ENCODE measurements around the gene PRSS8.
A peak's percentile ranks its signal among the peaks of the same experiment; 100 is the strongest.

The PRSS8 gene

DNA sequence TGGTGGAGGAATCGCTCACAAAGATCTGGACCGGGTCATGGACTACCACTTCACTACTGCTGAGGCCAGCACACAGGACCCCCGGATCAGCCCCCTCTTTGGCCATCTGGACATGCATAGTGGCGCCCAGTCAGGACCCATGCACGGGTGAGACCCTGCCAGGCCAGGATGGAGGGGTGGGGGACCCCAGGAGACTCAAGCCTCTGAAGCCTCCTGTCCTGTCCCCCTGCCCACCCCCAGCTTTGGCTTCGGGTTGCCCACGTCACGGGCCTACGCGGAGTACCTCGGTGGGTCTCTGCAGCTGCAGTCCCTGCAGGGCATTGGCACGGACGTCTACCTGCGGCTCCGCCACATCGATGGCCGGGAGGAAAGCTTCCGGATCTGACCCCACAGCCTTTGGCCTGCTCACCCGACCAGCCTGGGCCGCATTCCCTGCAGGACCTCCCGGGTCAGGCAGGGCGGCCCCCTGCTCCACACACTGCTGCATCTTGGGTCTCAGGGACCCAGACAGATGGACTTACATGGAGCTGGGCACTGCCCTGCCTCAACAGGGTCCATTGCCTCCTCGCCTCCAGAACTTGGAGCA is 23.6 kb downstream of the PRSS8 start:
- H3K27ac ChIP-seq (ENCODE audit: insufficient read depth in 1 of 2, low read depth in 1 of 2, low read length in 2 of 2, poor library complexity in 1 of 2, severe bottlenecking in 2 of 2): peak overlapping the region in 1 of 2 experiments; percentile 7
- H3K9me3 ChIP-seq (ENCODE audit: control extremely low read depth in 1 of 5, control insufficient read depth in 4 of 5, insufficient read depth in 2 of 5, low read depth in 1 of 5, low read length in 4 of 5): no peaks in the 10 kb centered on the region
- no peaks in the 10 kb centered on the region for H3K27me3 ChIP-seq (replicated peaks in 2 of 5; ENCODE audit: control insufficient read depth in 4 of 5, insufficient read depth in 5 of 5, low read length in 4 of 5)
- 94% methylated on average over 10 of the region's 23 CpGs for WGBS (ENCODE audit: insufficient coverage)
- ChIA-PET CTCF (interaction anchor here (1.0 to 2.7 kb wide), 6 partner anchors 12 to 38 kb away, joined by 3 to 9 read pairs (median 6); partner anchors contain the start of genes ZNF646 and ZNF668), POLR2A (interaction anchor here (1.0 to 1.1 kb wide), 2 partner anchors 17 to 69 kb away, joined by 3 read pairs; no protein-coding TSS in a partner anchor)
- H3K36me3 ChIP-seq (ENCODE audit: control insufficient read depth in 4 of 4, insufficient read depth in 4 of 4, low read length in 3 of 4): peaks cover 8 to 37% (median 29%) of the 10 kb centered on the region in 4 experiments
- peaks cover 7 to 50% (median 40%) of the 10 kb centered on the region in 4 experiments for H3K4me1 ChIP-seq (ENCODE audit: control extremely low read depth in 1 of 4, control insufficient read depth in 4 of 4, insufficient read depth in 4 of 4, low read length in 3 of 4)
- no peak overlapping the region for H3K4me3 ChIP-seq (ENCODE audit: control insufficient read depth in 1 of 7, extremely low read depth in 1 of 7, insufficient read depth in 4 of 7, low read depth in 2 of 7, low read length in 6 of 7)
- no peak for DNase-seq

DNA sequence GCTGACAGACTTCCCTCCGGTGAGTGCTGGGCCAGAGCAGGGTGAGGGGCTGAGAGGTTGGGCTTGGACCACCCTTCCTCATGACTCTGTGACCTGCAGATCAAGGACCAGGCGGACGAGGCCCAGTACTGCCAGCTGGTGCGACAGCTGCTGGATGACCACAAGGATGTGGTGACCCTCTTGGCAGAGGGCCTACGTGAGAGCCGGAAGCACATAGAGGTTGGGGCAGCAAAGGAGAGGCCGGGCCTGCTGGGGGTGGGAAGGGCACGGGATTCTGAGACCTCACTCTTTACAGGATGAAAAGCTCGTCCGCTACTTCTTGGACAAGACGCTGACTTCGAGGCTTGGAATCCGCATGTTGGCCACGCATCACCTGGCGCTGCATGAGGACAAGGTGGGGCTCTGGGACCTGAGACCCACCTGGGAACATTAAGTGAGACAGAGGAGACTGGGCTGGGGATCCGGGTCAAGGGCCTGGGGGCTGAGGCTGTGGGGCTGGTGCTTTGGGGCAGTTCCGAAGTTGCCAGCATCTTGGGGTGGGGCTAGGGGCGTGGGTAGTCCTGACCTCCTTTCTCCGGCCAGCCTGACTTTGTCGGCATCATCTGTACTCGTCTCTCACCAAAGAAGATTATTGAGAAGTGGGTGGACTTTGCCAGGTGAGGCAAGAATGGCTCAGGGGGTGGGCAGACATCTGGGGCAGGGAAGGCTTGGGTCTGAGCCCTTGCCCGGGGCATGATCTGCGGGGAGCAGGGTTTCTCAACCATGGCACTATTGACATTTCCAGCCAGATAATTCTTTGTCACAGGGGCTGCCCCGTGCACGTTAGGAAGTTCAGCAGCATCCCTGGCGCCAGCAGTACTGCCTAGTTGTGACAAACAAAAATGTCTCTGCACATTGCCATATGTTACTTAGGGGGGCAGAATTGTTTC is 25.2 kb downstream of the PRSS8 start:
- Histone ChIP-seq H3K4me1 (ENCODE audit: control extremely low read depth in 1 of 4, control insufficient read depth in 4 of 4, insufficient read depth in 4 of 4, low read length in 3 of 4) (peaks cover 7 to 49% (median 40%) of the 10 kb centered on the region in 4 experiments), H3K4me3 (ENCODE audit: control insufficient read depth in 1 of 7, extremely low read depth in 1 of 7, insufficient read depth in 4 of 7, low read depth in 2 of 7, low read length in 6 of 7) (no peak overlapping the region), H3K9me3 (ENCODE audit: control extremely low read depth in 1 of 5, control insufficient read depth in 4 of 5, insufficient read depth in 2 of 5, low read depth in 1 of 5, low read length in 4 of 5) (no peaks in the 10 kb centered on the region), H3K36me3 (ENCODE audit: control insufficient read depth in 4 of 4, insufficient read depth in 4 of 4, low read length in 3 of 4) (peaks cover 8 to 37% (median 29%) of the 10 kb centered on the region in 4 experiments), H3K27ac (ENCODE audit: insufficient read depth in 1 of 2, low read depth in 1 of 2, low read length in 2 of 2, poor library complexity in 1 of 2, severe bottlenecking in 2 of 2) (no peak overlapping the region), H3K27me3 (replicated peaks in 2 of 5; ENCODE audit: control insufficient read depth in 4 of 5, insufficient read depth in 5 of 5, low read length in 4 of 5) (no peaks in the 10 kb centered on the region)
- no peak for DNase-seq
- POLR2A ChIA-PET: no interaction called here
- CTCF ChIA-PET: interaction anchor here (0.7 to 2.4 kb wide), 5 partner anchors 15 to 36 kb away, joined by 3 to 7 read pairs (median 4); partner anchors contain the start of genes ZNF646 and ZNF668
- WGBS (ENCODE audit: insufficient coverage): 97% methylated on average over 26 of the region's 26 CpGs

DNA sequence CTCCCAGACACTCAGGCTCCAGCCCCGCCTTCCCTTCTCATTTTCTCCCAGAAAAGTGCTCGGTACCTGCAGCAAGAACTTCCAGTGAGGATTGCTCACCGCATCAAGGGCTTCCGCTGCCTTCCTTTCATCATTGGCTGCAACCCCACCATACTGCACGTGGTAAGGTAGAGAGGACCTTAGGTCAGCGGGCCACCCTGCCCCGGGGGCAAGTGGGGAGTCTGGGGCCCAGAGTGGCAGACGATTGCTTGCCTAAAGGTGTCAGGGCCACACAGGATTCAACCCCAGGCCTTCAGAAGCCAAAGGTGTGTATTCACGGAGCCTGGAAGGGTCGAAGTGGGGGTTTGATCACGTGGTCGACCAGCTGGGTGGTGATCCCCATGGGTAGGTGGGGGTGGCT is 25.9 kb downstream of the PRSS8 start:
- ChIA-PET CTCF (interaction anchor here (0.7 to 2.4 kb wide), 4 partner anchors 14 to 37 kb away, joined by 3 to 7 read pairs (median 4); no protein-coding TSS in a partner anchor), POLR2A (no interaction called here)
- no peak overlapping the region for H3K27ac ChIP-seq (ENCODE audit: insufficient read depth in 1 of 2, low read depth in 1 of 2, low read length in 2 of 2, poor library complexity in 1 of 2, severe bottlenecking in 2 of 2)
- no peaks in the 10 kb centered on the region for H3K27me3 ChIP-seq (replicated peaks in 2 of 5; ENCODE audit: control insufficient read depth in 4 of 5, insufficient read depth in 5 of 5, low read length in 4 of 5)
- DNase-seq: no peak
- H3K9me3 ChIP-seq (ENCODE audit: control extremely low read depth in 1 of 5, control insufficient read depth in 4 of 5, insufficient read depth in 2 of 5, low read depth in 1 of 5, low read length in 4 of 5): no peaks in the 10 kb centered on the region
- peaks cover 8 to 37% (median 29%) of the 10 kb centered on the region in 4 experiments for H3K36me3 ChIP-seq (ENCODE audit: control insufficient read depth in 4 of 4, insufficient read depth in 4 of 4, low read length in 3 of 4)
- peak overlapping the region in 2 of 7 experiments; percentile 82 to 87 for H3K4me3 ChIP-seq (ENCODE audit: control insufficient read depth in 1 of 7, extremely low read depth in 1 of 7, insufficient read depth in 4 of 7, low read depth in 2 of 7, low read length in 6 of 7)
- H3K4me1 ChIP-seq (ENCODE audit: control extremely low read depth in 1 of 4, control insufficient read depth in 4 of 4, insufficient read depth in 4 of 4, low read length in 3 of 4): peaks cover 7 to 47% (median 39%) of the 10 kb centered on the region in 4 experiments
- WGBS (ENCODE audit: insufficient coverage): 91% methylated on average over 11 of the region's 12 CpGs

DNA sequence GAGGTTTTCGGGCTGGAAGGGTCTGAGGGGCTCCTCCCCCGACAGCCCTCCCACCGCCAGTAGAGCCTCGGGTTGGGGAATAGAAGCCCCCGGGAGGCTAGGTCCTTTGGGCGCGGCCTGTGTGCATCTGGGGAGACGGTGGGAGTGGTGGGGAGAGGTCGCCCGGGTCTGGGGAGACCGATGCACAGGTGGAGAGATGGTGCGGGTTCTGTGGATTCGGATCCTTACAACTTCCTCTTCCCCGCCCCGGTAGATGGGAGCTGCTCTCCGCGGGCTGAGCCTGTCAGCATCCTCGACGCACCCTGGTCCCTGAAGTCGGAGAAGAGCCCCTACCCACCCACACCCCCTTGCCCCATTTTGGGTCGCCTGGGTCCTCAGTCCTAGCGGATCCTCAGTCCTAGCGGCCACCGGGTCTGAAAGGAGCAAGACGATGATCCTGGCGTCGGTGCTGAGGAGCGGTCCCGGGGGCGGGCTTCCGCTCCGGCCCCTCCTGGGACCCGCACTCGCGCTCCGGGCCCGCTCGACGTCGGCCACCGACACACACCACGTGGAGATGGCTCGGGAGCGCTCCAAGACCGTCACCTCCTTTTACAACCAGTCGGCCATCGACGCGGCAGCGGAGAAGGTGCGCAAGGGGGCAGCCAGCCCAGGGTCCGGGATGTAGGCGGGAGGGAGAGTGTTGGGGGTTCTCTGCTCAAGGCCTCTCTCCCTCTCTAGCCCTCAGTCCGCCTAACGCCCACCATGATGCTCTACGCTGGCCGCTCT is 26.6 kb downstream of the PRSS8 start:
- CTCF ChIA-PET: interaction anchor here (1.6 to 2.4 kb wide), 2 partner anchors 18 to 33 kb away, joined by 4 to 7 read pairs; no protein-coding TSS in a partner anchor
- POLR2A ChIA-PET: no interaction called here
- peak overlapping the region in 1 of 2 experiments; percentile 70 for H3K27ac ChIP-seq (ENCODE audit: insufficient read depth in 1 of 2, low read depth in 1 of 2, low read length in 2 of 2, poor library complexity in 1 of 2, severe bottlenecking in 2 of 2)
- peak overlapping the region; percentile 52 to 87 (median 87) for H3K4me3 ChIP-seq (ENCODE audit: control insufficient read depth in 1 of 7, extremely low read depth in 1 of 7, insufficient read depth in 4 of 7, low read depth in 2 of 7, low read length in 6 of 7)
- no peaks in the 10 kb centered on the region for H3K27me3 ChIP-seq (replicated peaks in 2 of 5; ENCODE audit: control insufficient read depth in 4 of 5, insufficient read depth in 5 of 5, low read length in 4 of 5)
- peaks cover 7 to 41% (median 35%) of the 10 kb centered on the region in 4 experiments for H3K4me1 ChIP-seq (ENCODE audit: control extremely low read depth in 1 of 4, control insufficient read depth in 4 of 4, insufficient read depth in 4 of 4, low read length in 3 of 4)
- H3K9me3 ChIP-seq (ENCODE audit: control extremely low read depth in 1 of 5, control insufficient read depth in 4 of 5, insufficient read depth in 2 of 5, low read depth in 1 of 5, low read length in 4 of 5): no peaks in the 10 kb centered on the region
- 66% methylated on average over 38 of the region's 57 CpGs for WGBS (ENCODE audit: insufficient coverage)
- peak in 2 of 3 donors; percentile 30 to 33 for DNase-seq
- peaks cover 8 to 37% (median 29%) of the 10 kb centered on the region in 4 experiments for H3K36me3 ChIP-seq (ENCODE audit: control insufficient read depth in 4 of 4, insufficient read depth in 4 of 4, low read length in 3 of 4)

DNA sequence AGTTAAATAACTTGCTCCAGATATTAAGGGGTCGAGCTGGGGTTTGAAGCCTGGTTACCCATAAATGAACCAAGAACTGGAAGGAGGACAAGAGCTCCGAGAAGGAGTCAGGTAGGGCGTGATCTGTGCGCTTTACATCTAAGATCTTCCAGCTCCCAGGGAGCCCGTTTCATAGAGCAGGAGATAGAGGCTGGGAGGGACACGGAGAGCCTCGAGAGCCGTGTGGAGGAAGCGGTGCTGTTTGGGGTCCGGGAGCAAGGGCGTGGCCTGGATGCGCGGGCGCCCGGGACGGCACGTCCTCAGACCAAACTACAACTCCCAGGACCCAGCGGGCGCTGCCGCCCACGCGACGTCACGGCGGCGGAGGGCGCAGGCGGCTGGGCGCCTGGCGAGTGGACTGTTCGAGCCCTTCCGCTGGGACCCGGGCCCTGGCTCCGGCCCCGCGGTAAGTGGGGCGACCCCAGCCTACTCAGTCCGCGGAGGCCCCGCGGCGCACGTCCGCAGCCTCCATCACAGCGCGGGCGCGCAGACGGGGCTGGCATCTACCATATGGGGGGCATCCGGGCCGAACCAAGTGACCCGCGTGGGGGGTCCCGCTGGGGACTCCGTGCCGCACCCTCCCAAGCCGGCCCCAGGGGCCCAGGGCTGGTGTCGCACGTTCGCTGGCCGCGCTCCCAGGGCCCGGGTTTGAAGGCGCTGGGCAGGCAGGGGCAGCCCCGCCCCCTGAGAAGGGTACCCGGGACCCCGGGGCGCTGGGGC is 27.3 kb downstream of the PRSS8 start, which contains the start of gene BCKDK:
Gene BCKDK, plus strand, starts transcription at position 352 of the 759 bp plus-strand sequence. CDS start 838 bp downstream, outside the sequence.
- POLR2A ChIA-PET: interaction anchor here (1.0 kb wide), 1 partner anchor 34 kb away, joined by 3 read pairs; no protein-coding TSS in a partner anchor
- Histone ChIP-seq H3K9me3 (ENCODE audit: control extremely low read depth in 1 of 5, control insufficient read depth in 4 of 5, insufficient read depth in 2 of 5, low read depth in 1 of 5, low read length in 4 of 5) (no peaks in the 10 kb centered on the region), H3K27me3 (replicated peaks in 2 of 5; ENCODE audit: control insufficient read depth in 4 of 5, insufficient read depth in 5 of 5, low read length in 4 of 5) (no peaks in the 10 kb centered on the region), H3K27ac (ENCODE audit: insufficient read depth in 1 of 2, low read depth in 1 of 2, low read length in 2 of 2, poor library complexity in 1 of 2, severe bottlenecking in 2 of 2) (peak within 1 kb of the TSS in 1 of 2 experiments; percentile 70), H3K4me1 (ENCODE audit: control extremely low read depth in 1 of 4, control insufficient read depth in 4 of 4, insufficient read depth in 4 of 4, low read length in 3 of 4) (peaks cover 6 to 33% (median 27%) of the 10 kb centered on the region in 4 experiments), H3K36me3 (ENCODE audit: control insufficient read depth in 4 of 4, insufficient read depth in 4 of 4, low read length in 3 of 4) (peaks cover 8 to 37% (median 29%) of the 10 kb centered on the region in 4 experiments), H3K4me3 (ENCODE audit: control insufficient read depth in 1 of 7, extremely low read depth in 1 of 7, insufficient read depth in 4 of 7, low read depth in 2 of 7, low read length in 6 of 7) (peak within 1 kb of the TSS; percentile 52 to 87 (median 87))
- DNase-seq: peak; percentile 44 to 56 (median 50)
- CTCF ChIA-PET: interaction anchor here (0.9 to 2.4 kb wide), 5 partner anchors 9 to 153 kb away, joined by 3 to 7 read pairs (median 3); partner anchors contain the start of gene KAT8
- WGBS (ENCODE audit: insufficient coverage): 4% methylated on average over 65 of the region's 68 CpGs

DNA sequence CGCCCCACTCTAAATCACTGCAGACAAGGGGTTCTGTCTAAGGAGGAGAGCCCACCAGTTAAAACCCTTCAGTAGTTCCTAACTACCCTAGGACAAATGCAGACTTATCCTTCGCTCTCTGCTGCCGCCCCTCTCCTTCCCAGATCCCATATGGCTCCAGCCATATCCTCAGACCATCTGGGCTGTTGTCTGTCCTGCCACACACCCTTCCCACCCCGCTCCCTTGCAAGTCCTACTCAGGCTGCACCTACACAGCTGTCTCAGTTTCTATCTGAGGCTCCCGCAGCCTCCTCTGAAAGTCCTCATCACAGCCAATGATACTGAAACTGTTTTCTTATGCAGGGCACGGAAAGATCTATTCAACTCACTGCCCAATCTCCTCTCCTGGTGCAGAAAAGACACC is 28.1 kb downstream of the PRSS8 start:
- 98% methylated on average over 6 of the region's 6 CpGs for WGBS (ENCODE audit: insufficient coverage)
- Histone ChIP-seq H3K4me1 (ENCODE audit: control extremely low read depth in 1 of 4, control insufficient read depth in 4 of 4, insufficient read depth in 4 of 4, low read length in 3 of 4) (peaks cover 2 to 26% (median 20%) of the 10 kb centered on the region in 4 experiments), H3K27me3 (replicated peaks in 2 of 5; ENCODE audit: control insufficient read depth in 4 of 5, insufficient read depth in 5 of 5, low read length in 4 of 5) (no peaks in the 10 kb centered on the region), H3K9me3 (ENCODE audit: control extremely low read depth in 1 of 5, control insufficient read depth in 4 of 5, insufficient read depth in 2 of 5, low read depth in 1 of 5, low read length in 4 of 5) (no peaks in the 10 kb centered on the region), H3K36me3 (ENCODE audit: control insufficient read depth in 4 of 4, insufficient read depth in 4 of 4, low read length in 3 of 4) (peaks cover 8 to 32% (median 27%) of the 10 kb centered on the region in 4 experiments), H3K4me3 (ENCODE audit: control insufficient read depth in 1 of 7, extremely low read depth in 1 of 7, insufficient read depth in 4 of 7, low read depth in 2 of 7, low read length in 6 of 7) (no peak overlapping the region), H3K27ac (ENCODE audit: insufficient read depth in 1 of 2, low read depth in 1 of 2, low read length in 2 of 2, poor library complexity in 1 of 2, severe bottlenecking in 2 of 2) (peak overlapping the region in 1 of 2 experiments; percentile 70)
- ChIA-PET POLR2A (interaction anchor here (1.0 kb wide), 1 partner anchor 35 kb away, joined by 3 read pairs; no protein-coding TSS in a partner anchor), CTCF (interaction anchor here (0.9 to 1.4 kb wide), 4 partner anchors 10 to 152 kb away, joined by 3 to 4 read pairs (median 3); partner anchors contain the start of gene KAT8)
- no peak for DNase-seq

Measured in common myeloid progenitor, CD34-positive (primary cell).